Muscle layer of colon (tissue), 2 donors: ENCODE measurements around the gene TRPC6.
A peak's percentile ranks its signal among the peaks of the same experiment; 100 is the strongest.

ENCODE experiments used
- H3K27ac ChIP-seq: one replicate; pipeline ENCODE4 v1.7.0; 2013; ENCODE audit warnings: low read depth, mild to moderate bottlenecking, low read length, moderate library complexity
- H3K27me3 ChIP-seq, 2 donors: one replicate each; pipeline ENCODE4 v1.7.0; 2013; ENCODE audit warnings: low read length in 2 of 2, mild to moderate bottlenecking in 2 of 2; ENCODE audit not compliant: insufficient read depth in 2 of 2, control insufficient read depth in 1 of 2
- H3K36me3 ChIP-seq: one replicate; pipeline ENCODE4 v1.7.0; 2013; ENCODE audit warnings: mild to moderate bottlenecking, low read length; ENCODE audit not compliant: insufficient read depth
- H3K4me1 ChIP-seq: one replicate; pipeline ENCODE4 v1.7.0; 2013; ENCODE audit warnings: mild to moderate bottlenecking, low read length; ENCODE audit not compliant: insufficient read depth
- H3K4me3 ChIP-seq, 2 donors: one replicate each; pipeline ENCODE4 v1.7.0; 2013; ENCODE audit warnings: low read length in 2 of 2, low read depth in 1 of 2, mild to moderate bottlenecking in 1 of 2, moderate library complexity in 1 of 2
- H3K9ac ChIP-seq: one replicate; pipeline ENCODE4 v1.7.0; 2013; ENCODE audit warnings: low read length
- H3K9me3 ChIP-seq: one replicate; pipeline ENCODE4 v1.7.0; 2013; ENCODE audit warnings: mild to moderate bottlenecking, low read length
- donor health status: abdominal sarcoma.
- donor health status: Adenocarcinoma of cecum.

The TRPC6 gene

GRCh38 chr11:101577461-101577860 lies 6.3 kb downstream of the TRPC6 start:
- H3K27ac ChIP-seq, result no peak overlapping the region
- no peaks in the 10 kb centered on the region for H3K27me3 ChIP-seq
- no peak overlapping the region for H3K4me3 ChIP-seq
- peaks cover 10% of the 10 kb centered on the region for H3K4me1 ChIP-seq
- no peaks in the 10 kb centered on the region for H3K9me3 ChIP-seq
- no peaks in the 10 kb centered on the region for H3K36me3 ChIP-seq
- no peak overlapping the region for H3K9ac ChIP-seq

DNA sequence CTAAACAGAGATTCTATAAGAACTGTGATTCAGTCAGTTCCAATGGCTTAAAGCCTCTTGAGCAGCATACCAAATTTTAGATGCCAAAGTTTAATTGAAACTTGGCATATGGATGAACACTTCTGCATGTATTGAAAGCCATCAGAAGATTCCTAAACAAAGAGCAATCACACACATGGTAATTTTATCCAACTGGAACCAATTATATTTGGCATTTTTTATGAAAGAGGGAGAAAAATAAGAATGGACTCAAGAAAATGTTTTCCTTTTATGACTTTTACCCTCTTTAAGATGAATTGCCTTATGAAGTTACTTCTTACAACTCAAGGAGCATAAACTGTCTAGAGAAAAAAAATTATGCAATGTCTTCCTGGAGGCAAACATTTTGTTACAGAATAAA lies 7.4 kb downstream of the TRPC6 start:
- no peaks in the 10 kb centered on the region for H3K9me3 ChIP-seq
- H3K27me3 ChIP-seq, result no peaks in the 10 kb centered on the region
- no peak overlapping the region for H3K9ac ChIP-seq
- no peak overlapping the region for H3K27ac ChIP-seq
- no peak overlapping the region for H3K4me3 ChIP-seq
- H3K36me3 ChIP-seq, result no peaks in the 10 kb centered on the region
- peaks cover 10% of the 10 kb centered on the region for H3K4me1 ChIP-seq

- Histone ChIP-seq H3K4me1 (peaks cover 10% of the 10 kb centered on the region), H3K9me3 (no peaks in the 10 kb centered on the region), H3K4me3 (no peak overlapping the region), H3K9ac (no peak overlapping the region), H3K36me3 (no peaks in the 10 kb centered on the region), H3K27me3 (no peaks in the 10 kb centered on the region), H3K27ac (no peak overlapping the region)
Measured at GRCh38 chr11:101574886-101575285, 8.9 kb downstream of the TRPC6 start.

DNA sequence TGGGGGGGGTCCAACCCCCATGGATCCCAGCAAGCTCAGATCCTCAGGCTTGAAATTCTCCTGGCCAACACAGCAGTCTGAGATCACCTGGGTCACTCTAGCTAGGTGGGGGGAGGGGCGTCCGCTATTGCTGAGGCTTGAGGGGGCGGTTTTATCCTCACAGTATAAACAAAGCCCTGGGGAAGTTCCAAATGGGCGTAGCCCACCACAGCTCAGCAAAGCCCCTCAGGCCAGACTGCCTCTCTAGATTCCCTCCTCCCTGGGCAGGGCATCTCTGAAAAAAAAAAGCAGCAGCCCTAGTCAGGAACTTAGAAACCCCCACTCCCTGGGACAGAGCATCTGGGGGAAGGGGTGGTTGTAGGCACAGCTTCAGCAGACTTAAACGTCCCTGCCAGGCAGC lies 16.7 kb downstream of the TRPC6 start:
- Histone ChIP-seq H3K4me1 (no peaks in the 10 kb centered on the region), H3K9ac (no peak overlapping the region), H3K9me3 (no peaks in the 10 kb centered on the region), H3K4me3 (no peak overlapping the region), H3K36me3 (no peaks in the 10 kb centered on the region), H3K27ac (no peak overlapping the region), H3K27me3 (no peaks in the 10 kb centered on the region)

DNA sequence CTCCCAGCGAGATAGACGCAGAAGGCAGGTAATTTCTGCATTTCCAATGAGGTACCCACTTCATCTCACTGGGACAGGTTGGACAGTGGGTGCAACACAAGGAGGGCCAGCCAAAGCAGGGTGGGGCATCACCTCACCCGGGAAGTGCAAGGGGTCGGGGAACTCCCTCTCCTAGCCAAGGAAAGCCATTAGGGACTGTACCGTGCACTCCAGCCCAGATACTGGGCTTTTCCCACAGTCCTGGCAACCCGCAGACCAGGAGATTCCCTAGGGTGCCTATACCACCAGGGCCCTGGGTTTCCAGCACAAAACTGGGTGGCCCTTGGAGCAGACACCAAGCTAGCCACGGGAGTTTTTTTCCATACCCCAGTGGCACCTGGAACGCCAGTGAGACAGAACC lies 17.2 kb downstream of the TRPC6 start:
- H3K9ac ChIP-seq, result no peak overlapping the region
- H3K27me3 ChIP-seq, result no peaks in the 10 kb centered on the region
- no peaks in the 10 kb centered on the region for H3K4me1 ChIP-seq
- no peaks in the 10 kb centered on the region for H3K9me3 ChIP-seq
- no peak overlapping the region for H3K27ac ChIP-seq
- H3K4me3 ChIP-seq, result no peak overlapping the region
- H3K36me3 ChIP-seq, result no peaks in the 10 kb centered on the region

GRCh38 chr11:101563166-101563565 lies 20.6 kb downstream of the TRPC6 start:
- H3K9me3 ChIP-seq, result no peaks in the 10 kb centered on the region

GRCh38 chr11:101555366-101555765 lies 28.4 kb downstream of the TRPC6 start:
- Histone ChIP-seq H3K4me1 (peaks cover 20% of the 10 kb centered on the region), H3K27ac (no peak overlapping the region), H3K9ac (no peak overlapping the region), H3K27me3 (no peaks in the 10 kb centered on the region), H3K36me3 (no peaks in the 10 kb centered on the region), H3K4me3 (no peak overlapping the region), H3K9me3 (no peaks in the 10 kb centered on the region)

More at GRCh38 chr11:101563166-101563565, 20.6 kb downstream of the TRPC6 start:
- H3K4me1 ChIP-seq, result no peaks in the 10 kb centered on the region
- H3K27ac ChIP-seq, result no peak overlapping the region
- no peaks in the 10 kb centered on the region for H3K27me3 ChIP-seq
- H3K4me3 ChIP-seq, result no peak overlapping the region
- H3K9ac ChIP-seq, result no peak overlapping the region
- H3K36me3 ChIP-seq, result no peaks in the 10 kb centered on the region

- Histone ChIP-seq H3K9ac (no peak overlapping the region), H3K4me1 (peaks cover 20% of the 10 kb centered on the region), H3K4me3 (peak overlapping the region in 1 of 2 donors; percentile 4), H3K27ac (no peak overlapping the region), H3K9me3 (no peaks in the 10 kb centered on the region), H3K27me3 (no peaks in the 10 kb centered on the region), H3K36me3 (no peaks in the 10 kb centered on the region)
Measured at GRCh38 chr11:101553891-101554292, 29.9 kb downstream of the TRPC6 start.

DNA sequence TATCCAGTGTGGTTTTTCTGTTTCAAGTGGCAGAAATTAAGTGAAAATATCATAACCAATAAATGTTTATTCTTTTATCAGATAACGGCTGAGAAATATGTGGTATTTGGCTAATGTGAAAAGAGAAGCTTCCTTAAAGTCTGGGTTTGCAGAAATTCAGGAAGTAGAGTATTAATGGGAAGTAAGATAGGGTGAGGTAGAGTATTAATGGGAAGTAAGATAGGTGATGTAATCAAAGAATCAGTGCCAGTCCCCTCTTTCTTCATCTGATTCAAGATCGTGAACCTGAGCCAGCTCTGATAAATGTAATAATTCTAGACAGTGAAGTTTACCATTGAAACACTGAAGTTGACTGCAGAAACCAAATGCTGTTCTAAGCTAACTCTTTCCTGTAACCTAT lies 30.9 kb downstream of the TRPC6 start:
- Histone ChIP-seq H3K9ac (no peak overlapping the region), H3K4me3 (no peak overlapping the region), H3K27me3 (no peaks in the 10 kb centered on the region), H3K36me3 (no peaks in the 10 kb centered on the region), H3K4me1 (peaks cover 20% of the 10 kb centered on the region), H3K27ac (no peak overlapping the region), H3K9me3 (no peaks in the 10 kb centered on the region)

- H3K4me3 ChIP-seq, result no peak overlapping the region
- no peaks in the 10 kb centered on the region for H3K36me3 ChIP-seq
- no peaks in the 10 kb centered on the region for H3K27me3 ChIP-seq
- H3K9me3 ChIP-seq, result no peaks in the 10 kb centered on the region
- H3K9ac ChIP-seq, result no peak overlapping the region
- H3K27ac ChIP-seq, result no peak overlapping the region
- no peaks in the 10 kb centered on the region for H3K4me1 ChIP-seq
Measured at GRCh38 chr11:101528541-101528940, 55.3 kb downstream of the TRPC6 start.

- Histone ChIP-seq H3K4me3 (no peak overlapping the region), H3K27me3 (no peaks in the 10 kb centered on the region), H3K4me1 (no peaks in the 10 kb centered on the region), H3K27ac (no peak overlapping the region), H3K9me3 (no peaks in the 10 kb centered on the region), H3K9ac (no peak overlapping the region), H3K36me3 (no peaks in the 10 kb centered on the region)
Measured at GRCh38 chr11:101523634-101524260, 60.1 kb downstream of the TRPC6 start.

- H3K9ac ChIP-seq, result no peak overlapping the region
- no peaks in the 10 kb centered on the region for H3K9me3 ChIP-seq
- H3K27ac ChIP-seq, result no peak overlapping the region
- H3K4me3 ChIP-seq, result no peak overlapping the region
- H3K4me1 ChIP-seq, result no peaks in the 10 kb centered on the region
- H3K36me3 ChIP-seq, result no peaks in the 10 kb centered on the region
- no peaks in the 10 kb centered on the region for H3K27me3 ChIP-seq
Measured at GRCh38 chr11:101523193-101523592, 60.6 kb downstream of the TRPC6 start.
